Stimulated activated CD4-positive, alpha-beta T cell treated with anti-CD3 and anti-CD28 coated beads, Interleukin-2, amount 100 ng/mL, for 48 hours (primary cell): ENCODE data around the gene CST8.

Experiments
- DNase-seq, 2 donors: peaks; one replicate each; pipeline ENCODE4 v3.0.0-alpha.2; 2020

Gene CST8

DNA sequence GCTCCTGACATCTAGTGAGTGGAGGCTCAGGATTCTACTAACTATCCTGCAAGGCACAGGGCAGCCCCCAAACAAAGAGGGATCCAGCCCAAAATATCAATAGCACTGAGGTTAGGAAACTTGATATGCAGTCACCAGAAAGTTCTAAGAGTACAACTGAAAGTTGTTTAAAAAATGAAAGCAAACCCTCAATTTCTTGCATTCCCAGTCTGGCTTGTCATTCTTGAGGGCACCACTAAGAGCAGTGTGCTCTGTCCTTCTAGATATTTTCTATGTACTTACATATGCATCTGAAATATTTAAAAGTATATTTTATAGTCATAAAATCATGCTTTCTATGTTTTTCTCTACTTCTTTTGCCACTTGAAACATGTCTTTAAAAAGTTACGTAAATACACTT lies 35.9 kb downstream of the CST8 start:
- no peak for DNase-seq

DNA sequence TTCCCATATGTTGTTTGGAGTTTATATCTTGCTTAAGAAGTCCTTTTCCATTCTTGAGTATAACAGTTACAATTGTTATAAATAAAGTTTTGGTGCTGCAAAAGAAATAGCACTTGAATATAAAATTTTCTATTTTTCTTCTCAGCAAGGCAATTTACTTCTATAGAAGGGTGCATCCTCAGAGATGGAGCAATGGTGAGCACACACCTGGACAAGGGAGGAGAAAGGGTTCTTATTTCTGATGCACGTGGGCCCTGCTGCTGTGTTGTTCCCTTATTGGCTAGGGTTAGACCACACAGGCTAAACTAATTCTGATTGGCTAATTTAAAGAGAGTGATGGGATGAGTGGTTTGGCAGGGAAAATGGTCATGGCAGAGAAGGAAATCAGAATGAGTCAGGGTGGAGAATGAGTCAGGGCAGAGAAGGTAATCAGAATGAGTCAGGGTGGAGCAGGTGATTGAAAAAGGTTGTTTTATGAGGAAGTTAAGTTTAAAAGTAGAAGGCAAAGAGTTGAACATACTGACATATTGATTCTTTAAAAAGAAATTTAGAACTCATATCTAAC lies 38.0 kb downstream of the CST8 start:
- DNase-seq: no peak

DNA sequence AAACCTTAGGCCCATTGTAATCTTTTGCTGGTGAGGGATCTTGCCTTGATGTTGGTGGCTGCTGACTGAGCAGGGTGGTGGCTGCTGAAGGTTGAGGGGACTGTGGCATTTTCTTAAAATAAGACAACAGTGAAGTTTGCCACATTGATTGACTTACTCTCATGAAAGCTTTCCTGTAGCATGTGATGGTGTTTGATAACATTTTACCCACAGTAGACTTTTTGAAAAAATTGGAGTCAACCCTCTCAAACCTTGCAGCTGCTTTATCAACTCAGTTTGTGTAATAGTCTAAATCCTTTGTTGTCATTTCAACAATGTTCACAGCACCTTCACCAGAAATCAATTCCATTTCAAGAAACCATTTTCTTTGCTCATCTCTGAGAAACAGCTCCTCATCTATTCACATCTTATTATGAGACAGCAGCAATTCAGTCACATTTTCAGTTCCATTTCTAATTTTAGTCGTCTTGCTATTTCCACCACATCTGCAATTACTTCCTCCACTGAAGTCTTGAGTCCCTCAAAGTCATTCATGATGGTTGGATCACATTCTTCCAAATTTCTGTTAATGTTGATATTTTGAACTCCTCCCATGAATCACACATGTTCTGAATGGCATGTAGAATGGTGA lies 40.1 kb downstream of the CST8 start:
- DNase-seq: no peak

DNA sequence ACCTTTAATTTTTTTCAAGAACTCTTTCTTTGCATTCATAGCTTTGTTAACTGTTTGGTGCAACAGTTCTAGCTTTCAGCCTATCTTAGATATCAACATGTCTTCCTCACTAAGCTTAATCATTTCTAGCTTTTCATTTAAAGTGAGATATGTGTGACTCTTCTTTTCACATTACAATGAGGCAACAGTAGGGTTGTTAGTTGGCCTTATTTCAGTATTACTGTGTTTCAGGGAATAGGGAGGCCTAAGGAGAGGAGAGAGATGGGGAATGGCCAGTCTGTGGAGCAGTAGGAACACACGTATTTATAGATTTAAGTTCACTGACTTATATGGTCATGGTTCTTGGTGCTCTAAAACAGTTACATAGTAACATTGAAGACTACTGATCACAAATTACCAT lies 41.6 kb downstream of the CST8 start:
- no peak for DNase-seq

DNA sequence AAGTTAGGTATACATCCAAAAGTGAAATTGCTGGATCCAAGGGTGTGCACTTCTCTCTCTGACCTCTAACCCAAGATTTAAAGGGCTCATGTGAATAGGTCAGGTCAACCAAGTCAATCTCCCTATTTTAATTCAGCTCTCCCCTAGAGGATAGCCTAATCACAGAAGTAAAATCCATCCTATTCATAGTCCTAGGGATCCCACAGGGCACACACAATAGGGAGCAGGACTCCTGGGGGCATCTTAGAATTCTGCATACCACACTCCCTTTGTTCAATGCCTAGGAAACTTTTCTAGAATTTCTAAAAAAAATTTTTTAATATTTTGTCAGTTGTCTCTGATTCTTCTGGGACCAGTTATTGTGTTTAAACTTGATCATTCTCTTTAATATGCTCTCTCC lies 42.2 kb downstream of the CST8 start:
- no peak for DNase-seq

DNA sequence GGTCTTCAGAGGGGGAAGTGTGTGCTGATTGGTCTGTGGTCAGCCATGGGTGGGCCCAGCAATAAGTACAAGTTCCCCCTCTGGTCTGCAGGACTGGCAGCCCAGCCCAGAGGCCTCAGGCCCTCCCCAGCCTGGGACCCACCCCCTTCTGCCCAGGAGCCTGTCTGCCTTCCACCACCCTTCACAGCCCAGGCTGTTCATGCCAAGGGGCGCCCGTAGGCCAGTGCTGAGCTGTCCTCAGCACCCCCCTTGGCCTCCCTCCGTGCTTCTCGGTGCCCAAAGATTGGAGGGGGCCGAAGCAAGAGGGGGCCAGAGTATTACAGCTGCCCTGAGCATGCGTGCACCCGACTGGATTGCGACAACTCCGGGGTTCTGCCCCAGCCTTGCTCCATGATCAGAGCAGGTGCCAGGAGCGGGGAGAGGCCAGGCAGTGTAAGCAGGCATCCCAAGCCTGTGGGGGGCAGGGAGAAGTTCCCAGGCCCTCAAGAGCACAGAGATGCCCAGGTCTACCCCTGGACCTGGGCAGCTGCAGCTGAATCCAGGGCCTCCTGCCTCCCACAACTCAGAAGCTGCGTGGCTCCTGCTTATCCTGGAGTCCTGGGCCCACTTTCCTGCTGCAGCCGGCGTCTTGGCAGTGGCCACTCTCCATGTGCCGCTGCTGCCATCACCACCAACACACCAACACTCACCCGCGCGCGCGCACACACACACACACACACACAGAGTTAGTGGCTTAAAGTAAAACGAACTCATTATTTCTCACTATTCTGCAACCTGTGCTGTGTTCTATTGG lies 44.1 kb downstream of the CST8 start:
- DNase-seq: no peak

DNA sequence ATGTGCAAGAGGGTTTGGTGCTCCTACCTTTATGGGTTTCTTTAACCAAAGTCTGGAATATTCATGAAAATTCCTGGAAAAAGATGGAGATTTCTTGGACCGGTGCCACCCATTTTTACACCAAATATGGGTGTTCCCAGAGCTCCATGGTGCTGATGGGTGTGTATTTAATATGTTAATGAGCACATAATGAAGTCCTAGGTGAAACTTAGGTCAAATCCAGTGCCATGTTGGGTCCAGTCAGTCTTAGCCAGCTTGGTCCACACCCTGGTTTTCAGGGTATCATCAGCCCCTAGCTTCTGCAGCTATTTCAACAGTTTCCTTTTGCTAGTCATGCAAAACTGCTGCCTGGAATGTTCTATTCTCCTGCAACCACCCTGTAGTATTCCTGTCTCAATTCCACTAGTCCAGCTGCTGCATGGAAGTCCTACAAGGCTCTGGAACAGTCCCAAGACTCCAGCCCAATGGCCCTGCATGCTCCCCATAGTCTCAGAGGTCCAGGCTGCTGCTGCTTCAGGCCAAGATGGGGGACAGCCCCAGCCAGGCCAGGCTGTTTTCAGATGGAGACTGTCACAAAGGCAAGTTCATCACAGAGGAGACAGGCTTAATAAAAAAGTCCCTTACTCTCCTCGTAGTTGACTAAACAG lies 45.5 kb downstream of the CST8 start:
- DNase-seq: no peak

DNA sequence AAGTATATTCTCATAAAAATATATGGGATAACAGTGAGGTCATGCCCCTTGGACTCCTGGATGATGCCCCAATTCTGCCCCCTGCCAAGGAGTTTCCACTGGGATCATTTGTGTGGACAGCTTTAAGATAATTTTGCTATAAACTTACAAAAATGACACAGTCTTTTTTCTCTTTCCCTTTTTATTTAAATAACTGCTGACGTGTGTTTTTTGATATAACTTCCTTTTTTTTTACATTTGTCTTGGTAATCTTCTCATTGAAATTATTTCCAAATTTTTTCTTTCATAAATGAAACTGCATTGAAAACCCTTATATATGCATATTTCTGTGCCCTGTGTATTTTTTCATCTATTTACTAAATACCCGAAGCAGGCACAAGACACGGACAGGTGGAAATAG lies 46.1 kb downstream of the CST8 start:
- no peak for DNase-seq

DNA sequence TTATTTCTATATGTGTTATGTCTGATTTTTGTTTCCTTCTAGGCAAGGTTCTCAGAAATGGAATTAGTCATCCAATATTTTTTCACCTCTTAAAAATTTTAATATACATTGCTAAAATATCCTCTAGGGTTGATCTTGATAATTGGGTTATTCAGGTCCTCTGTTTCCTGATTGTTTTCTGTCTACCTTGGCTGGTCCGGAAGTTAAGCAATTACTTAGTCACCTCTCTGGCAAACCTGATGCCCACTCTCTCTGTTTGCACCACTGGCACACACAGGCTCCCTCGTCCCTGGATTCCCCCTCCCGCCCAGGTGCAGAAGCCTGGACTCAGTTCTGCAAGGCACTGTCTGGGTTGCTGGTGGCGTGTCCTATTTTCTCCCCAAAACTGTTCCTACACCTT lies 49.7 kb downstream of the CST8 start:
- no peak for DNase-seq

DNA sequence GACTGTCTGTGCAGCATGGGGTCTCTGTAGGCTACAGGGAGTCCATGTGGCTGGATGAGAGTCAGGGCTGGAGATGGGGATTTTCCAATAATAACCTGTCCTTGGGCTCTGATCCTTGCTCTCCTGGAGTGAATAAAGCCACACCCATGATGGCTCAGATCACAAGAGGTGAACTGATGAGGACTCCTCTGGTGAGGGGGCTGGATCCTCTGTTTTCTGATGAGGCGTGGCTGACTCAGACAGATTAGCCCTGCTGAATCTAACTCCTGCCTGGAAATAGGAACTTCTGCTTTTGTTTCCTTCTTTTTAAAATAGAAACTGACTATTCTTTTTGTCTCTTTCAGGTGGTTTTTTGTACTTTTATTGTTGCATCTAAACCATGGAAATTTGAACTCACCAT lies 50.4 kb downstream of the CST8 start:
- no peak for DNase-seq

DNA sequence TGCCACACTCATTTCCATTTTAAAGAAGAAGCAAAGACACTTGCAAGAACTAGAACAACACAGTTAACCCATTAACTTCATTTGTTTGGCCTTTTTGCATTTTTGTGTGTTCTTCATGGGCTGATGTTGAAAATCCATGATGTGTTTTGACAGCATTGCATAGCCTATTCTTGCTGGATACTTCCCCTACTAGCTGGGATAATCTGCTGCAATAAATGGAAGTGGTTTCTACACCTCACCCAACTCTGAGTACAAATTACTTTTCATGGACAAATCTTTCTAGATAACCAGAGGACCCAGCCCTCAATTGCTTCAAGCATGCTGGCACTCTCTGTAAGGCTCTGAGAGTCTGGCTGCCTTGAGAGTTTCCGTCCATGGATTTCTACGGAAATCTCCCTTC lies 50.9 kb downstream of the CST8 start:
- no peak for DNase-seq

DNA sequence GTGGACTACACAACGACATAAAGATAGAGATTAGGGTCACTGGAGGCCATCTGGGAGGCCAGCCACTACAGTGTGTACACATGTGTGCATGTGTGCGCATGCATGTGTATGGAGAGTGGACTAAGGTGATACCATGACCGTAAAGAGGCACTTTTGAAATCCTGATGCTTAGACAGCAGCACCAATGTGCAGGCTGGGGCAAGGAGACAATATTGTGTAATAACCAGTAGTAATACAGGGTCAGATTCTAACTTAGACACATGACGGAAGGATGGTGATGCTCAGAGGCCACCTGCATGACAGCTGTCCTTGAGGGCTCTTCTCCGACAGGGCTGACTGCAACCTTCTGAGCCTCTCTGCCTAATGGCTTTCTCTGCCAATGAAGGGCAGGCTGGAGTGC lies 51.9 kb downstream of the CST8 start:
- no peak for DNase-seq

DNA sequence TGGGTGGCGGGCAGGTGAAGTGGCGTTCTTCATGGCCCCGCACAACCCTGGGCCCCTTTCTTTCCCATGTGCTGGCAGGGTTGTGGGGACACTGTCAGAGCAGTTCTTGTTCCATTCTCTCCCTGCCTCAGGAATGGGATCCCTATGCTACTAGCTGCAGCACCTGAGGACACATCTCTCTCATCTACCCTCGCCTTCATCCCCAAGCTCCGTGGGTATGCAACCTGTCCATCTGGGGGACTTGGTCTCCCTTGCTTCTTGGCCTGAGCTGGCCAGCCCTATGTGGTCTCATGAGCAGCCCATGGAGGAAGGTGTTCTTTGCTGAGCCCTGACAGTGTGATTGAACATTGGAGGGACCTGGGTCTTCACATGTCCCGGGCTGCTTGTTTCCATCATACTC lies 53.2 kb downstream of the CST8 start:
- no peak for DNase-seq
